Non-pigmented ciliary epithelial cell (primary cell): ENCODE measurements around the gene PTOV1.
"Not testable (repeated sequence)": the region's sequence is repeated elsewhere in the genome, so short reads cannot be mapped to it uniquely, and the experiment has no call there.

Experiments
- DNase-seq: peaks from one replicate; pipeline ENCODE4 v3.0.0-alpha.2; 2010; ENCODE audit warnings: low read depth

PTOV1 gene

GRCh38 chr19:49817964-49818648 lies 32.9 kb upstream of the PTOV1 start, which contains the start of gene MED25:
MED25 (plus strand) TSS chr19:49818289; CDS start chr19:49818342, 53 bp downstream.
- no peak for DNase-seq

- no peak for DNase-seq
Measured at GRCh38 chr19:49818649-49819370, 32.1 kb upstream of the PTOV1 start.

GRCh38 chr19:49819452-49820115 lies 31.4 kb upstream of the PTOV1 start:
- not testable (repeated sequence) for DNase-seq

- DNase-seq: no peak
Measured at GRCh38 chr19:49820125-49820524, 30.8 kb upstream of the PTOV1 start.

- DNase-seq: no peak
Measured at GRCh38 chr19:49823472-49823871, 27.5 kb upstream of the PTOV1 start.

- no peak for DNase-seq
Measured at GRCh38 chr19:49824662-49825061, 26.3 kb upstream of the PTOV1 start.

- DNase-seq: no peak
Measured at GRCh38 chr19:49827034-49827433, 23.9 kb upstream of the PTOV1 start.

GRCh38 chr19:49829200-49829599 lies 21.8 kb upstream of the PTOV1 start:
- DNase-seq: no peak

- no peak for DNase-seq
Measured at GRCh38 chr19:49829721-49830120, 21.2 kb upstream of the PTOV1 start.

GRCh38 chr19:49830766-49831165 lies 20.2 kb upstream of the PTOV1 start:
- DNase-seq: no peak

GRCh38 chr19:49831592-49831991 lies 19.4 kb upstream of the PTOV1 start:
- no peak for DNase-seq

- no peak for DNase-seq
Measured at GRCh38 chr19:49832556-49832955, 18.4 kb upstream of the PTOV1 start.

GRCh38 chr19:49833599-49833998 lies 17.4 kb upstream of the PTOV1 start:
- DNase-seq: no peak

- DNase-seq: no peak
Measured at GRCh38 chr19:49835562-49835961, 15.4 kb upstream of the PTOV1 start.

- no peak for DNase-seq
Measured at GRCh38 chr19:49836176-49837008, 14.6 kb upstream of the PTOV1 start.

- DNase-seq: peak; percentile 17
Measured at GRCh38 chr19:49837009-49837310, 14.0 kb upstream of the PTOV1 start.

- no peak for DNase-seq
Measured at GRCh38 chr19:49837425-49837824, 13.5 kb upstream of the PTOV1 start.

- DNase-seq: no peak
Measured at GRCh38 chr19:49838885-49839588, 11.9 kb upstream of the PTOV1 start.

GRCh38 chr19:49839713-49840112 lies 11.2 kb upstream of the PTOV1 start:
- DNase-seq: no peak

GRCh38 chr19:49840321-49840720 lies 10.6 kb upstream of the PTOV1 start:
- DNase-seq: no peak

GRCh38 chr19:49840736-49841249 lies 10.2 kb upstream of the PTOV1 start:
- no peak for DNase-seq

- DNase-seq: no peak
Measured at GRCh38 chr19:49843265-49843664, 7.7 kb upstream of the PTOV1 start.
